ENCODE data around the gene SEC22C. TPM values are rescaled to one million over a fixed set of nuclear protein-coding genes. Genes with fewer than 3 reads are reported as not detected.
A peak's percentile ranks its signal among the peaks of the same experiment; 100 is the strongest.
"Not testable (repeated sequence)": the region's sequence is repeated elsewhere in the genome, so short reads cannot be mapped to it uniquely, and the experiment has no call there.

SEC22C gene
- total RNA-seq, 2 donors from 2014 or later, result 35.2 to 38.4 TPM

DNA sequence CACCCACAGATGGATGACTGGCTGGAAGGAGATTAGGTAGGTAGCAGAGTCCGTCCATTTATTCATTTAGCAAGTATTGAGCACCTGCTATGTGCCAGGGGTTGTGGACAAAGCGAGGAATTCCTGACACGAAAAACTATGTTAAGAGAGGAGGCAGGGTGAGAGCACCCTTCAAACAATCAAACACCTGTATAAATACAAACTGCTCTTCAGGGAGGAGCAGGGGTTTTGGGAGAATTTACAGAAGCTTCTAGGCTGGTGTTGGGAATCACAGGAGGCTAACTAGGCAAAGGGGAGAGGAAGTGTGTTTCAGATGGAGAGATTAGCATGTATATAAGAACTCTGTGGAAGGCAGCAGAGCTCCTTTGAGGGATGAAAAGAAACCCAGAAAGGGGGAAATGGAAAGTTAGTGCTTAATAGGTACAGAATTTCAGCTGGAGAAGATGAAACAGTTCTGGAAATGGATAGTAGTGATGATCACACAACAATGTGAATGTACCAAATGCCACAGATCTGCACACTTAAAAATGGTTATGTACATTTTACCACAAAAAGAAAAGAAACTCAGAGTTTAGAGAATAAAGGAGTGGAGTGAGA lies 805 bp upstream of the SEC22C start:
- H3K27me3 ChIP-seq (ENCODE audit: control insufficient read depth, insufficient read depth, low read length, poor library complexity, severe bottlenecking), result no peaks in the 10 kb centered on the region
- TF ChIP-seq, protein P1, sequence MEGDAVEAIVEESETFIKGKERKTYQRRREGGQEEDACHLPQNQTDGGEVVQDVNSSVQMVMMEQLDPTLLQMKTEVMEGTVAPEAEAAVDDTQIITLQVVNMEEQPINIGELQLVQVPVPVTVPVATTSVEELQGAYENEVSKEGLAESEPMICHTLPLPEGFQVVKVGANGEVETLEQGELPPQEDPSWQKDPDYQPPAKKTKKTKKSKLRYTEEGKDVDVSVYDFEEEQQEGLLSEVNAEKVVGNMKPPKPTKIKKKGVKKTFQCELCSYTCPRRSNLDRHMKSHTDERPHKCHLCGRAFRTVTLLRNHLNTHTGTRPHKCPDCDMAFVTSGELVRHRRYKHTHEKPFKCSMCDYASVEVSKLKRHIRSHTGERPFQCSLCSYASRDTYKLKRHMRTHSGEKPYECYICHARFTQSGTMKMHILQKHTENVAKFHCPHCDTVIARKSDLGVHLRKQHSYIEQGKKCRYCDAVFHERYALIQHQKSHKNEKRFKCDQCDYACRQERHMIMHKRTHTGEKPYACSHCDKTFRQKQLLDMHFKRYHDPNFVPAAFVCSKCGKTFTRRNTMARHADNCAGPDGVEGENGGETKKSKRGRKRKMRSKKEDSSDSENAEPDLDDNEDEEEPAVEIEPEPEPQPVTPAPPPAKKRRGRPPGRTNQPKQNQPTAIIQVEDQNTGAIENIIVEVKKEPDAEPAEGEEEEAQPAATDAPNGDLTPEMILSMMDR (conservative IDR thresholded peaks at IDR 0.05), result peak; percentile 46
- H3K9ac ChIP-seq (ENCODE audit: extremely low read depth, low read length, poor library complexity, severe bottlenecking), result peak overlapping the region; percentile 79

DNA sequence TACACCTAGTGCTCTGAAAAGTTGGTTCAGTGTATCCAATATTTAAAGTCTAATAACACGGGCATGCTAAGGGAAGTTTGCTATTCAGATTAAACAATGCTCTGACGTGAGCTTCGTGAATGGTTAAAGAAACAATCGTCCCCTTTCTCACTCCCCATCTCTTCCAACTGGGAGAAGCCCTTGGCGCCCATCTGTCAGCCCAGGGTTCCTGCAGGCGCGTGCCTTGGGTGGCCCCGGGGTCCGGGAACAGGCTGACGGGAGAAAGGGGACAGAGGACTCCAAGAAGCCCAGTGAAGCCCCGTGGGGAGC lies 413 bp downstream of the SEC22C start:
- peak overlapping the region; percentile 52 for H3K27ac ChIP-seq (ENCODE audit: low read depth, low read length)
- H3K4me1 ChIP-seq (ENCODE audit: control insufficient read depth, insufficient read depth, low read length), result no peaks in the 10 kb centered on the region
- peaks cover 21% of the 10 kb centered on the region for H3K36me3 Mint-ChIP-seq (ENCODE audit: low read depth)

More for the DNA sequence above, 805 bp upstream of the SEC22C start:
- H3K27ac Mint-ChIP-seq, result peak overlapping the region; percentile 98
- H3K36me3 ChIP-seq (ENCODE audit: control insufficient read depth, insufficient read depth, low read length), result peaks cover 7% of the 10 kb centered on the region
- no peaks in the 10 kb centered on the region for H3K4me1 ChIP-seq (ENCODE audit: control insufficient read depth, insufficient read depth, low read length)
- DNase-seq, result no peak
- H3K4me1 Mint-ChIP-seq, result peaks cover 26% of the 10 kb centered on the region
- no peaks in the 10 kb centered on the region for H3K9me3 ChIP-seq (ENCODE audit: control insufficient read depth, low read length)
- peak overlapping the region; percentile 89 for H3K4me3 ChIP-seq (ENCODE audit: low read length)
- H3K4me3 Mint-ChIP-seq, result peak overlapping the region; percentile 81
- H3K27me3 Mint-ChIP-seq (ENCODE audit: insufficient read depth), result no peaks in the 10 kb centered on the region
- peak overlapping the region; percentile 92 for H3K27ac ChIP-seq (ENCODE audit: low read depth, low read length)
- H3K9me3 Mint-ChIP-seq, result no peaks in the 10 kb centered on the region
- WGBS, 2 experiments (ENCODE audit: insufficient coverage in 1 of 2, insufficient read length in 1 of 2), result 0% methylated on average over 3 of the region's 3 CpGs
- peaks cover 14% of the 10 kb centered on the region for H3K36me3 Mint-ChIP-seq (ENCODE audit: low read depth)

DNA sequence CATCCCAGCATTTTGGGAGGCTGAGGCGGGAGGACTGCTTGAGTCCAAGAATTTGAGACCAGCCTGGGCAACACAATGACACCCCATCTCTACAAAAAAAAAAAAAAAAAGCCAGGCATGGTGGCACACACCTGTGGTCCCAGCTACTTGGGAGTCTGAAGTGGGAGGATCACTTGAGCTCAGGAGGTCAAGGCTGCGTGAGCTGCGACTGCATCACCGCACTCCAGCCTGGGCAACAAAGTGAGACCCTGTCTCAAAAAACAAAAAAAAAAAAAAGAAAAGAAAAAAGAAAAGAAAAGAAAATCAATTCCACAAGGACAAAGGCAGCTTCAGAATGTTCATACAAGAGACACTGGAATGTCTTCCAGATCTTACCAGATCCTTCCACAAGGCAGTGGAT lies 2.4 kb downstream of the SEC22C start:
- not testable (repeated sequence) for H3K4me3 ChIP-seq (ENCODE audit: low read length); DNase-seq; H3K9ac ChIP-seq (ENCODE audit: extremely low read depth, low read length, poor library complexity, severe bottlenecking); H3K4me3 Mint-ChIP-seq; H3K27me3 ChIP-seq (ENCODE audit: control insufficient read depth, insufficient read depth, low read length, poor library complexity, severe bottlenecking); H3K27ac Mint-ChIP-seq; H3K4me1 ChIP-seq (ENCODE audit: control insufficient read depth, insufficient read depth, low read length); H3K27ac ChIP-seq (ENCODE audit: low read depth, low read length); H3K27me3 Mint-ChIP-seq (ENCODE audit: insufficient read depth)
- Mint-ChIP-seq H3K4me1 (peaks cover 26% of the 10 kb centered on the region), H3K9me3 (peaks cover 16% of the 10 kb centered on the region), H3K36me3 (ENCODE audit: low read depth) (peaks cover 37% of the 10 kb centered on the region)
- Histone ChIP-seq H3K9me3 (ENCODE audit: control insufficient read depth, low read length) (peaks cover 18% of the 10 kb centered on the region), H3K36me3 (ENCODE audit: control insufficient read depth, insufficient read depth, low read length) (peaks cover 26% of the 10 kb centered on the region)
- 80 to 99% methylated on average over 1 to 4 of the region's 4 CpGs for WGBS, 2 experiments (ENCODE audit: insufficient coverage in 1 of 2, insufficient read length in 1 of 2)

More for the DNA sequence above, 413 bp downstream of the SEC22C start:
- Histone ChIP-seq H3K4me3 (ENCODE audit: low read length) (peak overlapping the region; percentile 89), H3K9me3 (ENCODE audit: control insufficient read depth, low read length) (peaks cover 4% of the 10 kb centered on the region), H3K9ac (ENCODE audit: extremely low read depth, low read length, poor library complexity, severe bottlenecking) (peak overlapping the region; percentile 87), H3K27me3 (ENCODE audit: control insufficient read depth, insufficient read depth, low read length, poor library complexity, severe bottlenecking) (no peaks in the 10 kb centered on the region), H3K36me3 (ENCODE audit: control insufficient read depth, insufficient read depth, low read length) (peaks cover 12% of the 10 kb centered on the region)
- TF ChIP-seq, protein P1 (conservative IDR thresholded peaks at IDR 0.05), result no peak
- no peaks in the 10 kb centered on the region for H3K27me3 Mint-ChIP-seq (ENCODE audit: insufficient read depth)
- WGBS, 2 experiments (ENCODE audit: insufficient coverage in 1 of 2, insufficient read length in 1 of 2), result 0% methylated on average over 7 to 11 of the region's 11 CpGs
- H3K9me3 Mint-ChIP-seq, result peaks cover 3% of the 10 kb centered on the region
- peaks cover 26% of the 10 kb centered on the region for H3K4me1 Mint-ChIP-seq
- H3K4me3 Mint-ChIP-seq, result peak overlapping the region; percentile 81
- peak overlapping the region; percentile 35 for H3K27ac Mint-ChIP-seq
- DNase-seq, result no peak

DNA sequence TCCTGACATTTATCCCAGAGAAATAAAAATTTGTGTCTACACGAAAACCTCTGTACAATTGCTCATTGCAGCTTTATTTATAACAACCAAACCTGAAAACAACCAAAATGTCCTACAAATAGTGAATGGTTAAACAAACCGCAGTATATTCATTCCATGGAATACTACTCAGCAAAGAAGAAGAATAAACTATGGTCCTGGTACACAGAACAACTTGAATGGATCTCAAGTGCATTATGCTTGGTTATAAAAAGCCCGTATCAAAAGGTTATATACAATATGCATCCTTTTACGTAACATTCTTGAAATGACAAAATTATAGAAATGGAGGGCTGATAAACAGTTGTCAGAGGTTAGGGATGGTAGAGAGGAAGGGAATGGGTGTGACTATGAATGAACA lies 3.7 kb downstream of the SEC22C start:
- H3K27ac ChIP-seq (ENCODE audit: low read depth, low read length), result no peak overlapping the region
- Mint-ChIP-seq H3K27me3 (ENCODE audit: insufficient read depth) (no peaks in the 10 kb centered on the region), H3K4me3 (no peak overlapping the region), H3K27ac (no peak overlapping the region), H3K36me3 (ENCODE audit: low read depth) (peaks cover 47% of the 10 kb centered on the region), H3K9me3 (peaks cover 25% of the 10 kb centered on the region), H3K4me1 (peaks cover 23% of the 10 kb centered on the region)
- no peak for DNase-seq
- no peak overlapping the region for H3K9ac ChIP-seq (ENCODE audit: extremely low read depth, low read length, poor library complexity, severe bottlenecking)
- peaks cover 26% of the 10 kb centered on the region for H3K9me3 ChIP-seq (ENCODE audit: control insufficient read depth, low read length)
- no peaks in the 10 kb centered on the region for H3K4me1 ChIP-seq (ENCODE audit: control insufficient read depth, insufficient read depth, low read length)
- H3K36me3 ChIP-seq (ENCODE audit: control insufficient read depth, insufficient read depth, low read length), result peaks cover 34% of the 10 kb centered on the region
- no peaks in the 10 kb centered on the region for H3K27me3 ChIP-seq (ENCODE audit: control insufficient read depth, insufficient read depth, low read length, poor library complexity, severe bottlenecking)
- TF ChIP-seq, protein P1 (conservative IDR thresholded peaks at IDR 0.05), result no peak
- 93 to 100% methylated on average over 2 to 4 of the region's 4 CpGs for WGBS, 2 experiments (ENCODE audit: insufficient coverage in 1 of 2, insufficient read length in 1 of 2)
- H3K4me3 ChIP-seq (ENCODE audit: low read length), result no peak overlapping the region

Measured in endodermal cell (in vitro differentiated cells).